HG02798 (cell line): Measurements from ENCODE around the gene GRAMD1B.
"Not testable (repeated sequence)": the region's sequence is repeated elsewhere in the genome, so short reads cannot be mapped to it uniquely, and the experiment has no call there.

Source experiments
- ATAC-seq: cut with Tn5 transposase; IDR thresholded peaks from one replicate; pipeline ENCODE4 v1.9.1; 2021; ENCODE audit warnings: mild to moderate bottlenecking; ENCODE audit not compliant: unreplicated experiment, poor library complexity

The GRAMD1B gene

DNA sequence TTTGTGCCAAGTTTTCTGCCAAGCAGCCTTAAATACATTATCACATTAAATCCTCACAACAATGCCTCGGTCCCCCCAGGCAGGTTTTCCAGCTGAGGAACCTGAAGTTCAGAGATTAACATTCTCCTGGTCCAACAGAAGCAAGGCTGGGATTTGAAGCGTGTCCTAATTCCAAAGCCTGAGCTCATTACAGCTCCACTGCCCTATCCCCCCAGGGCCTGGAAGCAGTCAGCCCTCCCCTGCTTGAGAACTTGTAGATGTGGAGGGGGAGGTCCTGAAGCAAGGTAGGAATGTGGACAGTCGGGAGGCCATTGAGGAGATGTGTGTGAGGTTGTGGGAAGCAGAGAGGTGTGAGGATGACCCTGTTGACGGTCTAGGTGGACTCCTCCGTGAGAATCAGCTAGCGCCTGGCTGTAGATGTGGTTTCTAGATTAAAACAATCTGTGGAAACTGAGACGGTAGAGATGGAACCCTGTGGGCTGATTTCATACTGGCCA is 8.1 kb downstream of the GRAMD1B start:
- ATAC-seq = no peak

DNA sequence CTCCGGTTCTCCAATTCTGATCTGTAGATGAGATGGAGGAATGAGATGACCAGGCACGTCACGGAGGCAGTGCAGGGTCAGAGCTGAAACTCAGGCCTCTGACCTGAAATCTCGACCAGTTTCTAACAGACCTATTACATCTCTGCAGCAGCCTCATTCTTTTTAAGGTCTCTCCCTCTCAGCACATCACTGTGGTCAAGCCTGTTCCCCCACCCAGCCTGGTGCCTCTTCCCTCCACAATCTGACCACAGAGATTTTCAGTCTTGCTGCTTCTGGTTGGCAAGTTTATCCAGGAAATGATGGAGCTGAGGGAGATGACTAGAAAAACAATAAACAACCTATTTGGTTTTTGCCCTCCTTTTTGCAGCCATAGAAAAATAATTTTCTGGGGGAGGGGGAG is 9.5 kb downstream of the GRAMD1B start:
- ATAC-seq = no peak

DNA sequence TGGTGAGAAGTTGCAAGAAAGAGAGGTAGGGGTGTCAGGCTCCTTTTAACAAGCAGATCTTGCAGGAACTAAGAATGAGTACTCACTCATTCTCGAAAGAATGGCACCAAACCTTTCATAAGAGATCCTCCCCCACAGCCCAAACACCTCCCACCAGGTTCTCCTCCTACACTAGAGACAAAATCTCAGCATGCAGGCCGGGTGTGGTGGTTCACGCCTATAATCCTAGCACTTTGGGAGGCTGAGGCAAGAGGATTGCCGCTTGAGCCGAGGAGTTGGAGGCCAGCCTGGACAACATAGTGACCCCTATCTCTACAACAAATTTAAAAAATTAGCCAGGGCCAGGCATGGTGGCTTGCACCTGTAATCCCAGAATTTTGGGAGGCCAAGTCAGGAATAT is 11.1 kb downstream of the GRAMD1B start:
- ATAC-seq = no peak

DNA sequence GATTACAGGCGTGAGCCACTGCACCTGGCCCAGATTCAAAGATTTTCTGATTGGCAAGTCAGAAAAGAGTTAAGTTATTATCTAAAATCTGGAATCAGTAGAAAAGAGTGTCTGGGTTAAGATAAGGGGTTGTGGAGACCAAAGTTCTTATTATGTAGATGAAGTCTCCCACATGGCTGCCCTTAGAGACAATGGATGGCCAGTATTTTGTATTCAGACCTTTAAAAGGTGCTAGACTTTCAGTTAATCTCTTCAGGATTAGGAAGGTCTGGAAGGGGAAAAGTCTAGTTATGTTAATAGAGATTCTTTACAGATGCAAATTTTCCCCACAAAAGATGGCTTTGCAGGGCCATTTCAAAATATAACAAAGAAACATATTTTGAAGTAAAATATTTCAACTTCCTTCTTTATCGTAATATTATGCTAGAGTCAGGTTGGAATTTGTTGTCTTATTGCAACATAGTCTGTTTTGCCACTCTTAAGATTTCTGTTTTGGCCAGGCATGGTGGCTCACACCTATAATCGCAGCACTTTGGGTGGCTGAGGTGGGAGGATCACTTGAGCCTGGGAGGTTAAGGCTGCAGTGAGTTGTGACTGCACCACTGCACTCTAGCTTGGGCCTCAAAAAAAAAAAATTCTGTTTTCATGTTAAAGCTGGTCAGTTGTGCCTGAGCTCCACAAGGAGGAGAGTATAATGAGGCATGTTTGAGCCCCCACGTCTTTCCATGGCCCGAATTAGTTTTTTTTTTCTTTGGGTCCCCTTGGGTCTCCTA is 14.0 kb downstream of the GRAMD1B start:
- ATAC-seq = no peak

DNA sequence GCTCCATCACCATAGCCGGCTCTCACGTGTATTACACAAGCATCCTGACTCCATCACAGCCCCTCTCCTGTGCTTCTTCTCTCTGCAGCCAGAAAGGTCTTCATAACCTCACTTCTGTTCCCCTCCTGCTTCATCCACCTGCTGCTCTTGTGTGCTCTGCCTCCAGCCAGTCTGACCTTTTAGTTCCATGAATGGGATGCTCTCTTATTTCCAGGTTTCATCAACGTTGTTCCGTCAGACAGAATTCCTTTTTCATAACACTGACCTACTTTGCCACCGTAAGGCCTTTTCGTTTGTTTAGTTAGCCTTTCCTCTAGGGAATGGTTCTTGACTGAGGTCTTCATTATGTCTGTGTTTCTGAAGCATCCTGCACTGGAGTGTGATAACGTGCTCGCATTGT is 18.8 kb downstream of the GRAMD1B start:
- no peak for ATAC-seq

DNA sequence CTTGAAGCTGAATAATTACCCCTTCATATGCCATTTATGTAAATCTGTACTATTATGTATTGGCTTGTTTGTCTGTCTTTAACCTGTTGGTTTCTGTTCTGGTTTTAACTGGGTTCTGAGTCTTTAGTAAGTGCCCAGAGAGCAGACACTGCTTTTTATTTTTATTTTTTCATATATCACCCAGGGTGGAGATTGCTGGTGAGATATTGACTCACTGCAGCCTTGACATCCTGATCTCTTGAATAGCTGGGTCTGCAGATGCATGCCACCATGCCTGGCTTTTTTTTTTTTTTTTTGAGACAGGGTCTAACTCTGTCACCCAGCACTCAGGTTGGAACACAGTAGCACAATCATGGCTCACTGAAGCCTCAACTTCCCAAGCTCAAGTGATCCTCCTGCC is 19.4 kb downstream of the GRAMD1B start:
- ATAC-seq = no peak

DNA sequence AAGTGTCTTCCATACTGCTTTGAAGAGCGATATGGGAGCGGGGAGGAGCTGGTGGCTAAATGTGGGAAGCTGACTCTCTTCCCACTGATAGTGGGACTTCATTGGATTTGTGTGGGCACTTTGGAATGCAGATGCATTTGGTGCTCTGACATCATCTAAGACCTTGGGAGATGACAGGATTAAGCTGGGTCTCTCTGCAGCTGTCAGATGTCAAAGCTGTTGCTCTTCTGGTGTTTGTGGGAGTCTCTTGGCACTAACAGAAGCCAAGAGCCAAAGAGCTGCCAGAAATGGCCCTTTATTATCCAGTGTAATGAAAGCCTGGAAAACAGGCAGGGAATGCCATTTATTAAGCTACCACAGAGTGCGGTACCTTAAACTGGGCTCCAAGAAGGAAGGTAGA is 20.6 kb downstream of the GRAMD1B start:
- no peak for ATAC-seq

DNA sequence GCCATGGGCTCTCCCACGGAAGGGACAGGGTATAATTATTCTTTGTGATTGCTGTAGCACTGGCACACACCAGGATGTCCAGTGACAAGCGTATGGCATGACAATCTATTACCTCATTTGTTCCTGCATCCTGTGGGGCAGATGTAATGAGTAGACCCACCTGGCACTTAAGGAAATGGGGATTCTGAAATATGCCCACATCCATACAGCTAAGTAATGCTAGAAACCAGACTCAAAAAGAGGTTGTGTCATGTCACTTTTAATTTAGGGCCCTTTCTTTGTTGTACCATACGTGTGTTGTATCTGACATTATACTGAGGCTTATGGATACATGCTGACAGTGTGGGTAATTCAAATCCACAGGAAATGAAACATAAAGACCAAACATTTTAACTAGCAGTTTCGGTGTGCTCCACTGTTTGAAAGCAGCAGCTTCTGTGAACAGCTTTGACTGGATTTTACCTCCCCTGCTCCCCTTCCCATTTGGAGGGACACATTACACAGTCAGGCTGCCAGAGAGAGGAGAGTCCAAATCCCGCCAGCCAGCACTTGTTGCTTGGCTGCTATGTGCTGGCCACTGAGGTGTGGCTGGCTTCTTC is 21.2 kb downstream of the GRAMD1B start:
- ATAC-seq = no peak

DNA sequence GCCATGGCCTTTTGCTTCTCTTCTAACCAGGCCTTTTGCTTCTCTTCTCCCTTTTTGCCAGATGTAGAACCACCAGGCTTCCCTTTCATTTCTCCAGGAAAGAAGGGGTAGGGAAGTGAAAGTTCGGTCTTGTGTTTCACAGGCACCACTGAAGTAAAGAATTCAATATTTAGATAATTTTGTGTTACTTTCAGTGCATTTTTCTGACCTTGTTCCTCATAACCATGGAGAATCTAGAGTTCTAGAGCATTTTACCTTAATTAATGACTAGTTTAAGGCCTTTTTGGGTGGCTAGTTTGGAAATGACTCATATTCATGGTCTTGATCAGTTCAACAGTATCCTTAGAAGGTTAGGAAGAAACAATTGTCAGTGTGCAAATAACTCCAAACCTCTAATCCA is 22.7 kb downstream of the GRAMD1B start:
- ATAC-seq = no peak

DNA sequence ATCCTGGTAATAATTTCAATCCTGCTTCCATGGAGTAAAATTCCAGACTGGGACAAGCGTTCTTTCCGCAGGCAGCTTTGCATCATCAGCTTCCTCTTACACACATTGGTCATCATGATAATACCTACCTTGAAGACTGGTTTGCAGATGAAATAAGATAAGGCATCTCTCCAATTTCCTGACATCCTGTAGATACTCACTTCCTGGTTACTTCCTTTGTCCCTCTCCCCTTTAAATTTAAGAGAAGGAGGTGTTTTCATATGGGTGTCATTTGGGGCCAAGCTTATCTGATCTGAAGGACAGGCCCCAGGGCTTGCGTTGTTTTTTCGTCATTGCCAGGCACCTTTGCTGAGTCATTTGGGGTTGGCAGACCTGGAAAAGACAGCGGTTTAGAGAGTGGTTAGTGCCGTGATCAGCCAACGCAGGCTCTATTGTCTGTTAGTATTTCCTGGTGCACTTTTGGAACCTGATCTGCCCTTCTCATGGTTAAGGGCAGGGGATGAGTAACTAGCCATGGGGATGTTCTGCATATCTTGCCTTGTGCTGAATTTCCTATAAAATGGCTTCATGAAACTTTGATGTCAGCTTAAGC is 24.1 kb downstream of the GRAMD1B start:
- ATAC-seq = no peak

DNA sequence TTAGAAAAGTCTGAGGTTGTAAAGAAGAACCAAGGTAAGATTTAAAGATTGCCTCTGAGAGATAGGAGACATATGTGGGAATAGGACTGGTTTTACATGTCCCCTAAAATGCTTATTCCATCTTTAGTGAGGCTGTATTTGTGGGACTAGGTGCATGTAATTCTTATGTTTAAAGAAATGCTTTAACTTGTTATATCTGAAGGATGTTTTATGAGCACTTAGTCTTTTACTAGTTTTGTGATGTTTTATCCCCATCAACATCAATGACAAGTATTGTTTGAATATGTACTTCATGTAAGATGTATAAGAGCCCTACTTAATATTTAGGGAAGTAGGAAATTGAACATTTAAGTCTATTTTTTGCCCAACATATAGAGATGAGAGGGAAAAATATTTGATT is 24.7 kb downstream of the GRAMD1B start:
- no peak for ATAC-seq

DNA sequence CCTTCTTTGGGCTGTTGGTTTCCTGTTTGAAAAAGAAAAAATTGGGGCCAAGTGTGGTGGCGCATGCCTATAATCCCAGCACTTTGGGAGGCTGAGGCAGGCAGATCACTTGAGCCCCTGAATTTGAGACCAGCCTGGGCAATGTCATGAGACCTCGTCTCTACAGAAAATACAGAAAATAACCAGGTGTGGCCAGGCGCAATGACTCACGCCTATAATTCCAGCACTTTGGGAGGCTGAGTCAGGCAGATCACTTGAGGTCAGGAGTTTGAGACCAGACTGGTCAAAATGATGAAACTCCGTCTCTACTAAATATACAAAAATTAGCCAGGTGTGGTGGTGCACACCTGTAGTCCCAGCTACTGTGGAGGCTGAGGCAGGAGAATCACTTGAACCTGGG is 26.4 kb downstream of the GRAMD1B start:
- not testable (repeated sequence) for ATAC-seq

DNA sequence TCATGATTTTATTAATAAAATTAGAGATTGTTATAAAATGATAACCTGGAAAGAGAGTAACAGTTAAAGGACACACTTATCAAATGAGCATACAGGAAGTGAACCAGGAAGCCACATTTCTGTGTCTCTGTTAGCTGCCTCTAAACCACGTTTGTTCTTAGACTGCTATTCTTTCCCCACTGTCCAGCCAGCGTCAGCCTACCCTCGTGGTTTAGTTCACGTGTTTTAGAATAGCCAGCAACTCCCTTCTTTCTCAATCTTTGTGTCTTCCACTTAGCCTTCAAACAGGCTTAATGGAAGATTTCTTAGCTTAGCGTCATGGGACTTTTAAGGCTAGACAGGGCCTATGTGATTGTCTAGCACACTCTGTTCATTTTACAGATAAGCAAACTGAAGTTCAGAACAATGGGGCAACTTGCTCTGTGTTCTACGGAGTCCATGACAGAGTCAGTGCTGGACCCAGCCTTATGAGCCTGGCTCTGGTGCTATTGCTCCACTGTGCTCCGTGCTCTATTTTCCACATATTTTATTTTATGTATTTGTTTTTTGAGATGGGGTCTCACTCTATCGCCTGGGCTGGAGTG is 27.2 kb downstream of the GRAMD1B start:
- no peak for ATAC-seq

DNA sequence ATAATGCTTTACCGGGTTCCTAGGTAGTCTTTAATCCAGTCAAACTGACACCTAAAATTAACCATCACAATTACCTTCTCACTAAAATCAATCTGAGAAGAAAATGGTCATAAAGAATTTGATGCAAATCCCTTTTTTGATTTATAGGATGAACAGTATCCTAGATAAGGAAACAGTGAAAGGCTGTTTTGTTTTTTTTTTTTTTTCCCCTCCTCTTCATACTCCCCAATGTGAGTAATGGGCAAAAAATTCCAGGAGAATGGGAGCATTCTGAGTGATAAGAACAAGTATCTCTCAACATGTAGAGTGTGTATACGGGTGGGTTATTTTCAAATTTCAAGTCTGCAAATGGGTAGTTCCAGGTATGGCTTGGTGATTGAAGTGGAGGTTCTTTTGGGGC is 28.4 kb downstream of the GRAMD1B start:
- no peak for ATAC-seq

DNA sequence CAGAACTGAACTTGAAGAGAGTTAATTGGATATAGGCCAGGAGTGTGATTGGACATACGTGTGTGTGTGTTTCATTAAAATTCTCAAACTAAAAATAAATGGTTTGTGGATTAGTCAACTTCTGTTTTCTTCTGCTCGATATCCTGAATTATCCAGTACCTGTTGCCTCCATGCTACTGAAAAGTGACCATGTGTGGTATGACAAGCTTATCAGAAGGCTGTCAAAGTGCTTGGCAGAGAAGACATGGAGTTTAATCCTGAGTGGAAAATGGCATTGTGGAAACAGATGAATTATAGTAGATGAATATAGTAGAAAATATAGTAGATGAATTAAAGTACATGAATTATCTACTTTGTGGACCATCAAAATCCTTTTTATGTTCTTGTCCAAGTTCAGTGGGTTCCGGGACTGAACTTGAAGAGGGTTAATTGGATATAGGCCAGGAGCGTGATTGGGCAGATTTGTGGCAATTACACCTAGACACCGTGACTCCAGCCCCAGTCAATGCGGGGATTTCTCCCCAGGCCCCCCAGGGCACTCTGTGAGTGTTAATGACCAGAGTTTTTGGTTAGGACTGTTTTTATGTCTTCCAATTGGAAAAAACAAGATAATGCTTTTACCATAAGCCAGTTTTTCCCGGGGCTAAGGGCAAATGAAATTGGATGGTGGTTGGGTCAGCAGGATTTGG is 30.1 kb downstream of the GRAMD1B start:
- ATAC-seq = no peak

DNA sequence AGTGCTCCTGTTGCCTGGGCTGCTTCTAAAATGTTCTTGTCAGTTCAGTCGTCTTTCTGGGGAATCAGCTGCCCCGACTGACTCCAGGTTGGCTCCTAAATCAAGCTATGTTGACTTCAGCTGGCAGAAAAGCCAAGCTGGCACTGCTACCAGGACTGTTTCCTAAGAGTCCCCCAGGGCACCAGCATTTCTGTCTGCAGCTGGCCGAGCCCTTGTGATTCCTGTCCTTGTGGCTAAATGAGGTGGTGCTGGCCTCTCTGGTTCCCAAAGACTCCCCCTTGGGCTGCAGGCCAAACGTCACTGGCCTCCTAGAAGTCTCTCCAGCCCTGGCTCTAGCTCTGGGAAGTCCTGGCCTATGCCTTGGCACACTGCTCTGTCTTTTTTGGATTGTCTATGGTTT is 31.1 kb downstream of the GRAMD1B start:
- no peak for ATAC-seq

DNA sequence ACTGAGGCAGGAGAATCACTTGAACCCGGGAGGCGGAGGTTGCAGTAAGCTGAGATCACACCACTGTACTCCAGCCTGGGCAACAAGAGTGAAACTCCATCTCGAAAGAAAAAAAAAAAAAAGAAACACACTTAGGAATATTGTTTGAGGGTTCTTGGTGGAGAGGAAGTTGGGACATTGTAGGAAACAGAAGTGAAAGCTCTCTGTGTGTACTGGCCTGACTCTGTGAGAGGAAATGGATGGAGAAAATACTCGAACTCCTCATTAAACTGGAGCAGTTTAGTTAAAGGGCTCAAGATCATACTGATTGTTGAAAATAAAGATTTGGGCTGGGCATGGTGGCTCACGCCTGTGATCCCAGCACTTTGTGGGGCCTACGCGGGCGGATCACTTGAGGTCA is 35.6 kb downstream of the GRAMD1B start:
- ATAC-seq = not testable (repeated sequence)

DNA sequence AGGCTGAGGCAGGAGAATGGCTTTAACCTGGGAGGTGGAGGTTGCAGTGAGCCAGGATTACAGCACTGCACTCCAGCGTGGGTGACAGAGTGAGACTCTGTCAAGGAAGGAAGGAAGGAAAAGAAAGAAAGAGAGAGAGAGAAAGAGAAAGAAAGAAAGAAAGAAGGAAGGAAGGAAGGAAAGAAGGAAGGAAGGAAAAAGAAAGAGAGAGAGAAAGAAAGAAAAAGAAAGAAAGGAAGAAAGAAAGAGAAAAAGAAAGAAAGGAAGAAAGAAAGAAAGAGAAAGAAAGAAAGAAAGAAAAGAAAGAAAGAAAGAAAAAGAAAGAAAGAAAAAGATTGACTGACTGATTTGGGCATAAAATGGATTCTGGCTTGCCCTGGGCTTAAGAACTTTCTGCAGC is 36.1 kb downstream of the GRAMD1B start:
- ATAC-seq = not testable (repeated sequence)

DNA sequence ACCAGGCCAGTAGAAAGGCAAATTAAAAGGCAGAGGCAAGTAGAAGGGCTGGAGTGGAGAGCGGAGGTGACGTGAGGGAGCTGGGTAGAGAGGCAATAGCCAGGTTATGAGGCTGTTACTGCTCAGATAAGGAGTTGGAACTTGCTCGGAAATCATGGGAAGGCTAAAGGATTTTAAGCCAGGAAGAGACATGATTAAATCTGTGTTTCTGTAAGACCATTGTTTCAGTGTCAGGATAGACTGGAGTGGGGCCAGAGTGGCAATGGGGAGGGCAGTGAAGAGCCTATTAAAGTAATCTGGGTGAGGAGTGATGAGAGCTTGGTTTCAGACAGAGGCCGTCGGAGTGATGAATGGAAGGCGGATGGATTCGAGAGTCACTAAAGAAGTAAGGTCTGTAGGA is 39.0 kb downstream of the GRAMD1B start:
- no peak for ATAC-seq

DNA sequence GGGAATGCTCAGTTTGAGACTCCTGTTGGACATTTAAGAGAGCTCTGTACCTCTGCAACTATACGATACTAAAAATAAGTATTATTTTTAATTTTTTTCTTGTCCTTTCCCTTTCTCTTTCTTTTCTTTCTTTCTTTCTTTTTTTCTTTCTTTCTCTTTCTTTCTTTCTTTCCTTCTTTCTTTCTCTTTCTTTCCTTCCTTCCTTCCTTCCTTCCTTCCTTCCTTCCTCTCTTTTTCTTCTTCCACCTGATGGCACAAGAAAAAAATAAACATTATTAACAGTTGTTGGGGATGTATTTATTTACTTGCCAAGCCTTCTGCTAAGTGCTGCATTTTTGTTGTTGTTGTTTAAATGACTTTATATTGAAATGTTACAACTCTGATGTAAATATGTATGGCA is 39.5 kb downstream of the GRAMD1B start:
- no peak for ATAC-seq

DNA sequence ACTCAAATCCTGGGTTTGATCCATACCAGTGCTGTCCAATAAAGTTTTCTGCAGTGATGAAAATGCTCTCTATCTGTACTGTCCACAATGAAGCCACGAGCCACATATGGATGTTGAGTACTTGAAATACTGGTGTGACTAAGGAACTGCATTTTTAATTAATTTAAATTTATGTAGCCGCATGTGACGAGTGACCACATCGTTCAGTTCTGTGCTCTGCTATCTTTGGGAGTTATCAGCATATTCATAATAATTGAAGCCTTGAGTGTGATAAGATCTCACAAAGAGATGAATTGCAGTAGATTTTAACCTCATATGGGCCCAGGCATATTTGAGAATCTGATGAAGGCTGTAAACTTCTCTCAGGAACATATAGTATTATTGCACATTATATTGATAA is 40.8 kb downstream of the GRAMD1B start:
- no peak for ATAC-seq
